ENCODE data around the gene JAKMIP1.

DNA sequence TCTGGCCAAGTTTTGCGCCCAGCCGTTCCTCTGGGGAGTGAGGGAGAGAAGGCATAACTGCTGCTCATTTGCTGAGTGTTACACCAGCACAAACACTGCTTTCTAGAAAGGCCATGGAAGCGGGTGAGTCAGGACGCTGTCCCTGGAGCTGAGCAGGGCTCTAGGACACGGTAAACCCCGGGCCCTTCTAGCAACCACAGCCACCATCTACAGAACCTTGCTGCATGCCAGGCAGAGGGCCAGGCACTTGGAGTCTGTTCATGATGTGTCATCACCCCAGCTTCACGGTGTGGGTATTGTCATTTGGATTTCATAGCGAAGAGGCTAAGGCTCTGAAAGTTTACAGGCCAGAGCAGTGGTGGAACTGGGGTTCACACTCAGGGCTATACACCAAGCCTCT, 150.4 kb downstream of the JAKMIP1 start:
- TF ChIP-seq PAX5 (IDR thresholded peaks at IDR 0.05; ENCODE audit: insufficient read depth, low read length, severe bottlenecking) (no peak), TAF1 (IDR thresholded peaks at IDR 0.05; ENCODE audit: low read depth, low read length) (no peak), POLR2A (IDR thresholded peaks at IDR 0.05; ENCODE audit: low read depth, low read length) (no peak), POLR2AphosphoS5 (IDR thresholded peaks at IDR 0.05; ENCODE audit: low read depth, low read length) (no peak), POU2F2 (IDR thresholded peaks at IDR 0.05; ENCODE audit: low read depth, low read length) (no peak)
